ENCODE results near the gene RAB22A.

Gene RAB22A

DNA sequence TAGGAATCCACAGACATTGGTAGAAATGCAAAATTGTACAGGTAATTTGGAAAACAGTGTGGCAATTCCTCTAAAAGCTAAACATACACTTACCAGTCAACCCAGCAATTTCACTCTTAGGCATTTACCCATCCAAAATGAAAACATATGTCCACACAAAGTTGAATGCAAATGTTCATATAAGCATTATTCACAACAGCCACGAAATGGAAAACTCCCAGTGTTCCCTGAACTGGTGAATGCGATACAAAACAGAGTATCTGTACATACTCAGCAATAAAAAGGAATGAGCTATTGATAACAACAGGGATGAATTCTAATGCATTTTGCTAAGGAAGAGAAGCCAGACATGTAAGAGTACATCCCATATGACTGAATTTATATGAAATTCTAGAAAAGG, 32.4 kb upstream of the RAB22A start:
- no peaks in the 10 kb centered on the region for H3K4me1 ChIP-seq (ENCODE audit: control insufficient read depth in 1 of 2, insufficient read depth in 2 of 2, low read length in 2 of 2)
- H3K27me3 ChIP-seq (ENCODE audit: control insufficient read depth in 1 of 2, insufficient read depth in 2 of 2, low read length in 2 of 2), result no peaks in the 10 kb centered on the region
- no peaks in the 10 kb centered on the region for H3K9me3 ChIP-seq (ENCODE audit: control insufficient read depth in 1 of 2, low read length in 2 of 2)
- H3K36me3 ChIP-seq (ENCODE audit: control insufficient read depth in 1 of 2, insufficient read depth in 2 of 2, low read length in 2 of 2), result no peaks in the 10 kb centered on the region
- H3K4me3 ChIP-seq (ENCODE audit: low read depth in 1 of 2, low read length in 2 of 2), result no peak overlapping the region
- H3K9ac ChIP-seq (ENCODE audit: low read depth in 1 of 2, low read length in 2 of 2), result no peak overlapping the region
- H3K27ac ChIP-seq (ENCODE audit: low read depth, low read length), result no peak overlapping the region

DNA sequence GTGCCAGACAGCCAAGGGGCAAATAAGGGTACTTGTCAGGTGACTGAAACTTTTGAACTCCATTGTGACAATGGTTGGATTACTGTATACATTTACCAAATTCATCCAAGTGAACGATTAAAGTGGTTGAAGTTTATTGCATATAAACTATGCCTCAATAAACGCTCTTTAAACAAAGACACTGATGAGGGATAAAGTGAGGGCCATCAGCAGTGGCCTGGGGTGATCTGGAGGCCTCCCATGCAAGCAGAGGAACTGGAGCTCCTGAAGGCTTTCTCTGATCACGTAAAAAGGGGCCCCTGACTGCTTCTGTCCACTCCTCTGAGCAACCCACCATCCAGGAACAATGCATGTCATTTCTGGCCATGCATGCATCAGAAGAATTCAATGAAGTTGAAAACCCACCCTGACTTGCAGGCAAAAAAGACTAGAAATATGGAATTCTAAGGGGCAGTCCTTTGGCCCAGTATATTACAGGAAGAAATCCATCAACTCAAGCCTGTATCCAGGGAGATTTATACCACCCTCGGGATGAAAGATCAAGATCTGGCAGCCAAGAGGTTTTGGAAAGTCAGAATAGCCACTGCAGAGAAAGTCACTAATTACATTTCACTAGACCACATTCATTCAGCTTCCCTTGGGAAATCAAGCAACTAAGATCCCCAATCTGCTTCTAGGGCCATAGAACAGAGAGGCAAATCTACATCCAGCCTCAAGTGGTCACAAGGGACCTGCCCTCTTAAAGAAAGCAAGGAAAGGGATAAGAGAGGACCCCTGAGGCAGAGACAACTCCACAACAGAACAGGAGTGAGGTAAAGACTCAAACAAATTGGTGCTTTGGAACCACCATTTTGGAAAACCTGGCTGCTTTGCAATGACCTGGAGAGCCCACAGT, 31.7 kb upstream of the RAB22A start:
- H3K27ac ChIP-seq (ENCODE audit: low read depth, low read length), result no peak overlapping the region
- H3K4me1 ChIP-seq (ENCODE audit: control insufficient read depth in 1 of 2, insufficient read depth in 2 of 2, low read length in 2 of 2), result no peaks in the 10 kb centered on the region
- no peak overlapping the region for H3K4me3 ChIP-seq (ENCODE audit: low read depth in 1 of 2, low read length in 2 of 2)
- no peaks in the 10 kb centered on the region for H3K27me3 ChIP-seq (ENCODE audit: control insufficient read depth in 1 of 2, insufficient read depth in 2 of 2, low read length in 2 of 2)
- no peaks in the 10 kb centered on the region for H3K36me3 ChIP-seq (ENCODE audit: control insufficient read depth in 1 of 2, insufficient read depth in 2 of 2, low read length in 2 of 2)
- H3K9ac ChIP-seq (ENCODE audit: low read depth in 1 of 2, low read length in 2 of 2), result no peak overlapping the region
- H3K9me3 ChIP-seq (ENCODE audit: control insufficient read depth in 1 of 2, low read length in 2 of 2), result no peaks in the 10 kb centered on the region

DNA sequence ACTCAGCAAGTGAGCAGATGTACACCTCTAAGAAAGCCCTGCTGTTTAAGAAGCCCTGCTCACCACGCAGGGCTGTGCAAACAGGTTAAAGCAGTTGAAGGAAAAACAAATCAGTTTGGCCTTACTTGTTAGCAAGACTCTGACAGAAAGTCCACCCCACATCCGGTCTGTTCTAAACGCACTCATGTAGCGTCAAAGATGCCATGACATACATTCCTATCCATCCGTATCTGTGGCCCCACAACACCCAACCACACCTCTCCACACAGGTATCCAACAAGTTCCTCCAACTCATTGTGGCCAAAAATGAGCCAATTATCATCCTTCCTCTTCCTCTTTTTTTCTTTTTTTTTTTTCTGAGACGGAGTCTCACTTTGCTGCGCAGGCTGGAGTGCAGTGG, 22.8 kb upstream of the RAB22A start:
- Histone ChIP-seq H3K9ac (ENCODE audit: low read depth in 1 of 2, low read length in 2 of 2) (no peak overlapping the region), H3K27me3 (ENCODE audit: control insufficient read depth in 1 of 2, insufficient read depth in 2 of 2, low read length in 2 of 2) (no peaks in the 10 kb centered on the region), H3K27ac (ENCODE audit: low read depth, low read length) (no peak overlapping the region), H3K36me3 (ENCODE audit: control insufficient read depth in 1 of 2, insufficient read depth in 2 of 2, low read length in 2 of 2) (peaks cover 8 to 11% of the 10 kb centered on the region in 2 donors), H3K4me3 (ENCODE audit: low read depth in 1 of 2, low read length in 2 of 2) (no peak overlapping the region), H3K9me3 (ENCODE audit: control insufficient read depth in 1 of 2, low read length in 2 of 2) (no peaks in the 10 kb centered on the region), H3K4me1 (ENCODE audit: control insufficient read depth in 1 of 2, insufficient read depth in 2 of 2, low read length in 2 of 2) (no peaks in the 10 kb centered on the region)

DNA sequence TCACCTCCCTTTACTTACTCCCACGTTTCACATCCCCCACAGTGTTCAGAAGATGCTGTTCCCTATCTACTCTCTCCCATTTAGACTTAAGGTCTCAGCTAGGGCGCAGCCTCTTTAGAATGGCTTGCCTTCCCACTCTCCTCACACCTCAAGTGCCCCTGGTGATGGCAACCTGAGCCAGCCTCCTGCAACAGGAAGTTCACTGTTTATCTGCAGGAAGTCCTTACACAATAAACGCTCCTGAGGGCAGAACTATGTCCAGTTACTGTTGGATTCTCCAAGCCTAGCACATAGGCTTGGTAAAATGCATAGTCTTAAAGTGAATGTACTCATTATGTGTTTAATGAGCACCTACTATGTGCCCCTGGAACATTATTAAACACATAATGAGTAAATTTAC, 21.9 kb upstream of the RAB22A start:
- peaks cover 8 to 11% of the 10 kb centered on the region in 2 donors for H3K36me3 ChIP-seq (ENCODE audit: control insufficient read depth in 1 of 2, insufficient read depth in 2 of 2, low read length in 2 of 2)
- no peak overlapping the region for H3K4me3 ChIP-seq (ENCODE audit: low read depth in 1 of 2, low read length in 2 of 2)
- no peaks in the 10 kb centered on the region for H3K27me3 ChIP-seq (ENCODE audit: control insufficient read depth in 1 of 2, insufficient read depth in 2 of 2, low read length in 2 of 2)
- H3K4me1 ChIP-seq (ENCODE audit: control insufficient read depth in 1 of 2, insufficient read depth in 2 of 2, low read length in 2 of 2), result no peaks in the 10 kb centered on the region
- no peaks in the 10 kb centered on the region for H3K9me3 ChIP-seq (ENCODE audit: control insufficient read depth in 1 of 2, low read length in 2 of 2)
- H3K9ac ChIP-seq (ENCODE audit: low read depth in 1 of 2, low read length in 2 of 2), result no peak overlapping the region
- no peak overlapping the region for H3K27ac ChIP-seq (ENCODE audit: low read depth, low read length)

GRCh38 chr20:58289143-58289542, 20.4 kb upstream of the RAB22A start:
- Histone ChIP-seq H3K9me3 (ENCODE audit: control insufficient read depth in 1 of 2, low read length in 2 of 2) (no peaks in the 10 kb centered on the region), H3K4me3 (ENCODE audit: low read depth in 1 of 2, low read length in 2 of 2) (no peak overlapping the region), H3K27ac (ENCODE audit: low read depth, low read length) (no peak overlapping the region), H3K9ac (ENCODE audit: low read depth in 1 of 2, low read length in 2 of 2) (no peak overlapping the region), H3K36me3 (ENCODE audit: control insufficient read depth in 1 of 2, insufficient read depth in 2 of 2, low read length in 2 of 2) (peaks cover 8 to 11% of the 10 kb centered on the region in 2 donors), H3K27me3 (ENCODE audit: control insufficient read depth in 1 of 2, insufficient read depth in 2 of 2, low read length in 2 of 2) (no peaks in the 10 kb centered on the region), H3K4me1 (ENCODE audit: control insufficient read depth in 1 of 2, insufficient read depth in 2 of 2, low read length in 2 of 2) (no peaks in the 10 kb centered on the region)

DNA sequence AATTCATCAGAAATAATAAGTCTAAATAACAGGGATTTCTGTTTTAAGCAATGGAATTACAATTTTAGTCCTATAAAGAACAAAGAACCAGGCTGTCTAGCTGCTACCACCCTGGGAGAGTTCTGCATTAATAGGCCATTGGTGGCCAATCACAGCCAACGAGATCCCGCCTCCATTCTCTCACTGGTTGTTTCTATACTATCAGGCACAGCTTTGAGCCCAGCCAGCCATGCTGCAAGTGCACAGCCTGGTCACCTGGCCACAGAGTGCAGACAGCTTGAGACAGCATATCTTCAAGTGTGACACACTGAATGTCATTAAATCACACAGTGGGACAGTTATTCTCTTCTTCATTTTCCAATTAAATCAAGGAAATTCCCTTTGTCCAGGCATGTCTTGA, 16.1 kb upstream of the RAB22A start:
- no peaks in the 10 kb centered on the region for H3K36me3 ChIP-seq (ENCODE audit: control insufficient read depth in 1 of 2, insufficient read depth in 2 of 2, low read length in 2 of 2)
- H3K4me3 ChIP-seq (ENCODE audit: low read depth in 1 of 2, low read length in 2 of 2), result no peak overlapping the region
- no peaks in the 10 kb centered on the region for H3K27me3 ChIP-seq (ENCODE audit: control insufficient read depth in 1 of 2, insufficient read depth in 2 of 2, low read length in 2 of 2)
- no peaks in the 10 kb centered on the region for H3K4me1 ChIP-seq (ENCODE audit: control insufficient read depth in 1 of 2, insufficient read depth in 2 of 2, low read length in 2 of 2)
- H3K9ac ChIP-seq (ENCODE audit: low read depth in 1 of 2, low read length in 2 of 2), result no peak overlapping the region
- no peaks in the 10 kb centered on the region for H3K9me3 ChIP-seq (ENCODE audit: control insufficient read depth in 1 of 2, low read length in 2 of 2)
- H3K27ac ChIP-seq (ENCODE audit: low read depth, low read length), result no peak overlapping the region

DNA sequence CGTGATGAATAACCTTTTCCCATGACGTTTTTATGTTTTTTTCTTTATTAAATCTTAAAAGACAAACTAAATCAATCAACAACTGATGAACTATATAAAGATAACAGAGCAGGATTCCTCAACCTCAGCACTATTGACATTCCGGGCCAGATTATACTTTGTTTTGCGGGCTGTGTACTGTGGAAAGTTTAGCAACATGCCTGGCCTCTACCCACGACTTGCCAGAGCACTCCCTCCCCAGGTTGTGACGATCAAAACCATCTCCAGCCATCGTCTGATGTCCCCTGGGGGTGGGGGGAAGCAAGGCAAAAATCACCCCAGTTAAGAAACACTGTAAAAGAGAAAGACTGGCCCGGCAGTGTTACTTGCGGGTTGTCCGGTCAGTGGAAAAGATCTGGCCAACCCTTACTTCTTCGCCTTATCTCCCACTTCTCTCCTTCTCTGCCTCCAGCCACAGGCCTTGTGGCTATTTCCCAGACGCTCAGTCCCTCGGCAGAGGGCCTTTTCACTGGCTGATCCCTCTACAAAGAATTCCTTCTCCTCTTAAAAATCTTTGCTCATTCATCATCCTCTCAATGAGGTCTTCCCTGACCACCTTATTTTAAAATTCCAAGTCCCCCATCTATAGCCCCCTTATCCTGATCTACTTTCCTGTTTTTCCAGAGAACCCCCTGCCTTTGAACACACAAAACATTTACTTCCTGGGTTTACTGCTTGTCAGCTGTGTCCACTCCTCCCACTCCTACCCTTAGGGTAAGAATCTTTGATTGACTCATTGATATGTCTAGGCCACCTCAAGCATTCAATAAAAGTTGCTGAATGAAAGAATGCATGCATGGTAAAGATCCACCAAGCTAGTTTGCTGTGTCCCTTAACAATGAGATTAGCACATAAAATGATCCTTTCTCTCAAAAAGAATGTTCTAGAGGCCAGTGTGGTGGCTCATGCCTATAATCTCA, 14.7 kb upstream of the RAB22A start:
- H3K9me3 ChIP-seq (ENCODE audit: control insufficient read depth in 1 of 2, low read length in 2 of 2), result no peaks in the 10 kb centered on the region
- no peaks in the 10 kb centered on the region for H3K36me3 ChIP-seq (ENCODE audit: control insufficient read depth in 1 of 2, insufficient read depth in 2 of 2, low read length in 2 of 2)
- no peak overlapping the region for H3K27ac ChIP-seq (ENCODE audit: low read depth, low read length)
- no peaks in the 10 kb centered on the region for H3K4me1 ChIP-seq (ENCODE audit: control insufficient read depth in 1 of 2, insufficient read depth in 2 of 2, low read length in 2 of 2)
- no peak overlapping the region for H3K4me3 ChIP-seq (ENCODE audit: low read depth in 1 of 2, low read length in 2 of 2)
- no peaks in the 10 kb centered on the region for H3K27me3 ChIP-seq (ENCODE audit: control insufficient read depth in 1 of 2, insufficient read depth in 2 of 2, low read length in 2 of 2)
- no peak overlapping the region for H3K9ac ChIP-seq (ENCODE audit: low read depth in 1 of 2, low read length in 2 of 2)

- Histone ChIP-seq H3K27ac (ENCODE audit: low read depth, low read length) (no peak overlapping the region), H3K4me3 (ENCODE audit: low read depth in 1 of 2, low read length in 2 of 2) (no peak overlapping the region), H3K9ac (ENCODE audit: low read depth in 1 of 2, low read length in 2 of 2) (no peak overlapping the region), H3K9me3 (ENCODE audit: control insufficient read depth in 1 of 2, low read length in 2 of 2) (no peaks in the 10 kb centered on the region), H3K27me3 (ENCODE audit: control insufficient read depth in 1 of 2, insufficient read depth in 2 of 2, low read length in 2 of 2) (no peaks in the 10 kb centered on the region), H3K36me3 (ENCODE audit: control insufficient read depth in 1 of 2, insufficient read depth in 2 of 2, low read length in 2 of 2) (no peaks in the 10 kb centered on the region), H3K4me1 (ENCODE audit: control insufficient read depth in 1 of 2, insufficient read depth in 2 of 2, low read length in 2 of 2) (no peaks in the 10 kb centered on the region)
These were observed 13.3 kb upstream of the RAB22A start for GRCh38 chr20:58296051-58296837.

DNA sequence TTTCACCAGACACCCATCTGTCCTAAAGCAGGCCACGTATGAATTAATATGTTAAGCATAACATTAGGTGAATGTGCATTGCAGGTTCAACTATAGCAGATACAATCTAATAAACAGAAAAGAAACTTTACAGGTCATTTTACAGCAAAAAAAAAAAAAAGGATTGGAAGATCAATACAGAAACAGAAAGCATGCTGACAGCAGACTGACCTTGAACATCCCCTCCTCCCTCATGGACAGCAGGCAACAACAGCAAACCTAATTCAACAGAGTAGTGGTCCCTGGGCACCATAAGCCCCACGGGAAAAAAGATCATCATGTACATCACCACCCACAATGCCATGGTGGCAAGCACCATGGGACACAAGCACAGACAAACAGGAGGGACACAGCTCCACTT, 12.1 kb upstream of the RAB22A start:
- Histone ChIP-seq H3K27me3 (ENCODE audit: control insufficient read depth in 1 of 2, insufficient read depth in 2 of 2, low read length in 2 of 2) (no peaks in the 10 kb centered on the region), H3K9ac (ENCODE audit: low read depth in 1 of 2, low read length in 2 of 2) (no peak overlapping the region), H3K4me1 (ENCODE audit: control insufficient read depth in 1 of 2, insufficient read depth in 2 of 2, low read length in 2 of 2) (no peaks in the 10 kb centered on the region), H3K4me3 (ENCODE audit: low read depth in 1 of 2, low read length in 2 of 2) (no peak overlapping the region), H3K36me3 (ENCODE audit: control insufficient read depth in 1 of 2, insufficient read depth in 2 of 2, low read length in 2 of 2) (peaks cover 0 to 4% of the 10 kb centered on the region in 2 donors), H3K27ac (ENCODE audit: low read depth, low read length) (no peak overlapping the region), H3K9me3 (ENCODE audit: control insufficient read depth in 1 of 2, low read length in 2 of 2) (no peaks in the 10 kb centered on the region)

All from duodenal mucosa (tissue), 2 donors.